ENCODE results near the gene PLSCR4. TPM values are rescaled to one million over a fixed set of nuclear protein-coding genes. Genes with fewer than 3 reads are reported as not detected.
"Not testable (repeated sequence)": the region's sequence is repeated elsewhere in the genome, so short reads cannot be mapped to it uniquely, and the experiment has no call there.

Gene PLSCR4
- total RNA-seq, 1 donor from 2014 or later, result 56.9 TPM

GRCh38 chr3:146249921-146250320 lies 984 bp downstream of the PLSCR4 start:
- DNase-seq (ENCODE audit: extremely low read depth, low read depth, low spot score), result no peak

- DNase-seq (ENCODE audit: extremely low read depth, low read depth, low spot score), result no peak
These were observed 3.0 kb downstream of the PLSCR4 start for GRCh38 chr3:146247911-146248310.

DNA sequence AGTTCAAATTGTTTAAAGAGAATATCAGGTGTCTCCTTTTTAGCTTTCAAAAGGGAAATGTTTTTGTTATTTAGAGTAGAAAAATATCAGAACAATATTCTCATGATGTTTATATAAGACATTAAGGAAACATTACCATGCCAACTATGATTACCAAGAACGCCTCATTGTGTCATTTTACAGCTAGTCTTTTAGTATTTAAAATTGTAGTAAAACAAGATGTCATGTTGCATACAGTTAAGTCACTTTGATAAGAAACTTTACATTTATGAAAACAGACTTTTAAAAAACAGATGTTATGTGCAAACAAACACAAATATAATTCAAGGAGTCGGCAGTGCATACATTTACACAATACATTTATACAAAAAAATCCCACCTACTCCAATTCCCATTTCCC lies 4.4 kb downstream of the PLSCR4 start:
- DNase-seq (ENCODE audit: extremely low read depth, low read depth, low spot score), result no peak

DNA sequence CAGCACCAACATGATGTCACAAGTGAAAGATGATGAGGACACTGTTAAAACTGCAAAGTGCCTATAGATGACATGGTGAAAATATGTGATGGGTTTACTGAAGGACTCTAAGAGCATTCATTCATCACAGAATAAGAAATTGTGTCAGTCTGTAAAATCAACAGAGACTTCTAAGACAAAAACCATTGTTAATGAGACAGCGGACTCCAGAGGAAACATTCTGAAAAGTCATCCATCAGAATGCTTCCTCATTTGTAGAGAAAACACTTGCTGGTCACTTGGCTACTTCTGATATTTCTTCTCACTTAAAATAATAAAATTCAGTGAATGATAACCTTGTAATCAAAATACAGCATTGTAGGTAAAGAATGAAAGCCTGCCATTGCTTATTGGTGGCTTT lies 7.3 kb downstream of the PLSCR4 start:
- no peak for DNase-seq (ENCODE audit: extremely low read depth, low read depth, low spot score)

GRCh38 chr3:146241523-146242240 lies 9.2 kb downstream of the PLSCR4 start:
- no peak for DNase-seq (ENCODE audit: extremely low read depth, low read depth, low spot score)

GRCh38 chr3:146233487-146233886 lies 17.4 kb downstream of the PLSCR4 start:
- no peak for DNase-seq (ENCODE audit: extremely low read depth, low read depth, low spot score)

- no peak for DNase-seq (ENCODE audit: extremely low read depth, low read depth, low spot score)
These were observed 23.4 kb downstream of the PLSCR4 start for GRCh38 chr3:146227486-146227885.

- DNase-seq (ENCODE audit: extremely low read depth, low read depth, low spot score), result no peak
These were observed 24.0 kb downstream of the PLSCR4 start for GRCh38 chr3:146226881-146227280.

DNA sequence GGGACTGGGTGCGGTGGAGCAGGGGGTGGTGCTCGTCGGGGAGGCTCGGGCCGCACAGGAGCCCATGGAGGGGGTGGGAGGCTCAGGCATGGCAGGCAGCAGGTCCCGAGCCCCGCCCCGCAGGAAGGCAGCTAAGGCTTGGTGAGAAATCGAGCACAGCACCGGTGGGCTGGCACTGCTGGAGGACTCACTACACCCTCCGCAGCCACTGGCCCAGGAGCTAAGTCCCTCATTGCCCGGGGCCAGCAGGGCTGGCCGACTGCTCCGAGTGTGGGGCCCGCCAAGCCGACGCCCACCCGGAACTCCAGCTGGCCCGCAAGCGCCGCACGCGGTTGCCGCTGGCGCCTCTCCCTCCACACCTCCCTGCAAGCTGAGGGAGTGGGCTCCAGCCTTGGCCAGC lies 25.4 kb downstream of the PLSCR4 start:
- not testable (repeated sequence) for DNase-seq (ENCODE audit: extremely low read depth, low read depth, low spot score)

DNA sequence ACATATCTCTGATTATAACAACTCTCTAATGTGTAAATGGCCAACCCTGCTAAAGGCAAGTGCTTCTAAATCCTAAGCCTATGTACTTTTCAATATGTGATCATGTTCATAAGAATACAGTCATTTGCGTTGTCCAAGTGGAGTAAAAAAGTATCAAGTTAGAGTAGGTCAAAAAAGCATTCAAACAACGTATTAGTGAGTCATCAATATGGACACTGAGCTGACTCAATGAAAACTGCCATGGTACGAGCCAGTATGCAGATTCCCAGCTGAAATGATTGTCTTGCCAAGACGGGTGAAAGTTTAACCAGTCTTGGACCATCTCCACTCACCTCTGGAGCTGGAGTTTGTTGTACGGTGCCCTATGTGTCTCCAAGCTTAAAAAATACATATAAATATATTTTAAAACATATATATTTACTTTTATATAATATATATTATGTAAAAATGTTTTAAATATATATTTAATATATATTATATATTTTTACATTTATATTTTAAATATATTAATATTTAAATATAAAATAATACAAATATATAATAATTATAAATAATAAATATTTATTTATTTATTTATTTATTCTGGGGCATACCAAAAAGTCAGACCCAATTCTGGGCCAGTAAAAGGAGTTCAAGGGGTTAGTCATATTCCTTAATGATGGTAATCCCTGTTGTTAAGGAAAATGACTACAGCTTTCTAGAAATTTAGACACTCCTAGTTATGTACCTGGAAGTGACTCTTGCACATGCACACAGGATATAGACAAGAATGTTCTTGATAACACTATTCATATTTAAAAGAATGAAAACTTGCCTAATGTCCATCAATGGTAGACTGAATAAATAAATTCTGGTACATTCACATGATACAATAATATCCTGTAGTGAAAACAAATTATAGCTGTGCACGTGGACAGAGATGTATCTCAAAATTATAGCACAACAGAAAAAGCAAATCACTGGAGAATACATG lies 27.2 kb downstream of the PLSCR4 start:
- DNase-seq (ENCODE audit: extremely low read depth, low read depth, low spot score), result no peak

GRCh38 chr3:146222204-146223046 lies 28.5 kb downstream of the PLSCR4 start:
- DNase-seq (ENCODE audit: extremely low read depth, low read depth, low spot score), result peak; percentile 89

GRCh38 chr3:146221276-146221675 lies 29.6 kb downstream of the PLSCR4 start:
- no peak for DNase-seq (ENCODE audit: extremely low read depth, low read depth, low spot score)

- no peak for DNase-seq (ENCODE audit: extremely low read depth, low read depth, low spot score)
These were observed 31.7 kb downstream of the PLSCR4 start for GRCh38 chr3:146218880-146219866.

- no peak for DNase-seq (ENCODE audit: extremely low read depth, low read depth, low spot score)
These were observed 33.6 kb downstream of the PLSCR4 start for GRCh38 chr3:146217324-146217723.

- no peak for DNase-seq (ENCODE audit: extremely low read depth, low read depth, low spot score)
These were observed 36.4 kb downstream of the PLSCR4 start for GRCh38 chr3:146214493-146214892.

DNA sequence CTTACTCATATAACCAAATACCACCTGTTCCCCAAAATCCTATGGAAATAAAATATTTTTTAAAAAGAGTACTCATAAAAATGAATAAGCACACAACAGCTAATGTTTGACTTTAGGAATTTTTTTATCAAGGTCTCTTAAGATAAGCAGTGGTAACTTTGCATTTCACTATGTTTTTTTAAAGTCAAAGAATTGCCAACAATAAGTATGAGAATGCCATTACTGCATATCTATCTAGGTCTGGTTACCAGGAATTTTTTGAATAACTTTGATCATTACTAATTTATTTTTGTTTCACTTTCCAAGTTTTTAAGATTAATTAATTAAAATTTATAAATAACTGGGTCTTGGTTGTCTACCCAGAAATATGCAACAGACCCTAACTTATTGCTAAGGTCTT lies 41.5 kb downstream of the PLSCR4 start:
- no peak for DNase-seq (ENCODE audit: extremely low read depth, low read depth, low spot score)

GRCh38 chr3:146203776-146204175 lies 47.1 kb downstream of the PLSCR4 start:
- no peak for DNase-seq (ENCODE audit: extremely low read depth, low read depth, low spot score)

- no peak for DNase-seq (ENCODE audit: extremely low read depth, low read depth, low spot score)
These were observed 50.3 kb downstream of the PLSCR4 start for GRCh38 chr3:146200461-146201220.

- DNase-seq (ENCODE audit: extremely low read depth, low read depth, low spot score), result no peak
These were observed 51.1 kb downstream of the PLSCR4 start for GRCh38 chr3:146199762-146200161.

All from glomerular endothelial cell (primary cell).